Memory B cell (primary cell): Measurements from ENCODE around the gene STPG3.

ENCODE experiments used
- ATAC-seq: fragments of 150-1000 bp; cut with Tn5 transposase; 2 replicates; pipeline ENCODE4 v1.10.0; 2021; ENCODE audit warnings: low read depth, mild to moderate bottlenecking, moderate library complexity
- DNase-seq, 2 donors: peaks; one replicate each; pipeline ENCODE4 v3.0.0; 2022; ENCODE audit warnings: low spot score in 2 of 2
- H3K27ac Mint-ChIP-seq: one replicate; pipeline ENCODE4 v1.8.0; 2022; ENCODE audit warnings: mild to moderate bottlenecking, moderate library complexity, mixed read lengths
- H3K27me3 Mint-ChIP-seq: one replicate; pipeline ENCODE4 v1.8.0; 2022; ENCODE audit warnings: mixed read lengths
- H3K36me3 Mint-ChIP-seq: one replicate; pipeline ENCODE4 v1.8.0; 2022; ENCODE audit warnings: mild to moderate bottlenecking, mixed read lengths
- H3K4me1 Mint-ChIP-seq: one replicate; pipeline ENCODE4 v1.8.0; 2022; ENCODE audit warnings: mixed read lengths
- H3K4me3 Mint-ChIP-seq: one replicate; pipeline ENCODE4 v1.8.0; 2022; ENCODE audit warnings: mild to moderate bottlenecking, moderate library complexity, mixed read lengths
- H3K9me3 Mint-ChIP-seq: one replicate; pipeline ENCODE4 v1.8.0; 2022; ENCODE audit warnings: mixed read lengths

The STPG3 gene

DNA sequence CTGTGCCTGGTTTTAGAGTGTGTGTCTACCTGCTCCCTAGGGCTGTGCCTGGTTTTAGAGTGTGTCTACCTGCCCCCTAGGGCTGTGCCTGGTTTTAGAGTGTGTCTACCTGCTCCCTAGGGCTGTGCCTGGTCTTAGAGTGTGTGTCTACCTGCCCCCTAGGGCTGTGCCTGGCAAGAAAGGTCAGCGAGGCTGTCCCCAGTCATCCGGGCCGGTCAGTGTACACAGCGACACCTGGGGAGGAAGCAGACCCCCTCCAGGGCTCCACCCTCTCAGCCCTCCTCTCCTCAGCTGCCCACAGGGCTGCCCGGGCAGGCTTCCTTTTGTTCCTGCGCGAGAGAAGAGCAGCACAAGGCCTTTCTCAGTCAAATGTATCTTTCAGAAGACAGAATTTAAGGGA, 46.9 kb downstream of the STPG3 start:
- ATAC-seq (no peak), DNase-seq (no peak)
- H3K27ac Mint-ChIP-seq, result no peak overlapping the region
- H3K9me3 Mint-ChIP-seq, result no peaks in the 10 kb centered on the region
- H3K4me3 Mint-ChIP-seq, result no peak overlapping the region
- peaks cover 10% of the 10 kb centered on the region for H3K27me3 Mint-ChIP-seq
- H3K36me3 Mint-ChIP-seq, result no peaks in the 10 kb centered on the region
- H3K4me1 Mint-ChIP-seq, result peaks cover 11% of the 10 kb centered on the region

DNA sequence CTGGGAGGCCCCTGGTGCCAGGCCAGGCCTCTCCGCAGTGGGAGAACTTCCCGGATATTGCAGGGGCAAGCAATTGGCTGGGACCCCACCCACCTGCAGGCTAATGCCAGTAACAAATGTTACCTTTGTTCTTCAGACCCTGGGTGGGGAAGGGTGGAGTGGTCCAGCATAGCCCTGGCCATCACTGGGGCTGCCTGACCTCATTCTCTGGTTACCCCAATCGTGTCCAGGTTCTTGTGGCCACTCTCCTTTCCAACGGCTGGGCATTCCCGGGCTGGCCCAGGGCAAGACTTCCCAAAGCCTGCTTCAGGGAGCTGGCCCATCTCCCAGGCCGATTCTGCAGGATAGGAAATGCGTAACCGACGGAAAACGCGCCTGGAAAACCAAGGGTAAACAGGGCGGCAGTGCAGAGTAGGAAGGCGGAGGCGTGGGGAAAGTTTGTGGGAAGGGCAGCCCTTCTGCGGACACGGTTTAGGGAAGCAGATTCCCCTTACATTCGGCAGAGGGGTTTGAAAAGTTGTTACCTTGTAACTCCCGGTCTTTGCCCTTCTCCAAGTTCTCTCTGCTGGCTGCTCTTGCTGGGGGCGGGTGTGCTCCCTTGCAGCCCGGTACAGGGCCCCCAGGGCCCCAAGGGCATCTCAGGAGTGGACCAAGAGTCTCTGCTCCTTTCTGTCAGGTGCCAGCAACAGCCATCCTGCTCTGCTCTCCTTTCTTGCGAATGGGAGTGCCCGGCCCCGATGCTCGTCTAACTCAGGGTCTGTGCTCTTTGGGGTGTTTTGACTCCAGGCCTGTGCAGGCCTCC, 47.5 kb downstream of the STPG3 start:
- H3K4me3 Mint-ChIP-seq, result no peak overlapping the region
- peaks cover 10% of the 10 kb centered on the region for H3K27me3 Mint-ChIP-seq
- no peak overlapping the region for H3K27ac Mint-ChIP-seq
- H3K36me3 Mint-ChIP-seq, result no peaks in the 10 kb centered on the region
- H3K4me1 Mint-ChIP-seq, result peaks cover 11% of the 10 kb centered on the region
- H3K9me3 Mint-ChIP-seq, result no peaks in the 10 kb centered on the region
- DNase-seq, result no peak
- ATAC-seq, result no peak

DNA sequence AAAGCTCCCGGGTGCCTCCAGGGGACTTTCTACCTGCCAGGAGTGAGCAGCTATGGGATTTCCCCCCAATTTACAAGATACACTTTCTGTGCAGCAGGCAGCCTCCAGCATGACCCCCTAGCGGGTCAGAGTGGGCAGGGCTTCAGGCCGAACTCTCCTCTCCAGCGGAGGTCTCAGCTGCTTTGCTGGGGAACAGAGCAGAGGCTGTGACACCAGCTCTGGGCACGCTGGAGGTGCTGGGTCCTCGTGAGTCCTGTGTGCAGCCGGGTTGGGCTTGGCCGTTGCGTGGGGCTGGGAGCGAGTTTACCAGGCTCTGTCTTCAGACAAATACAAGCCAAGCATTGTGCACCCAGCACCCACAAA, 48.1 kb downstream of the STPG3 start:
- ATAC-seq (no peak), DNase-seq (no peak)
- no peak overlapping the region for H3K4me3 Mint-ChIP-seq
- no peaks in the 10 kb centered on the region for H3K36me3 Mint-ChIP-seq
- H3K27me3 Mint-ChIP-seq, result peaks cover 10% of the 10 kb centered on the region
- peaks cover 11% of the 10 kb centered on the region for H3K4me1 Mint-ChIP-seq
- H3K27ac Mint-ChIP-seq, result no peak overlapping the region
- no peaks in the 10 kb centered on the region for H3K9me3 Mint-ChIP-seq

DNA sequence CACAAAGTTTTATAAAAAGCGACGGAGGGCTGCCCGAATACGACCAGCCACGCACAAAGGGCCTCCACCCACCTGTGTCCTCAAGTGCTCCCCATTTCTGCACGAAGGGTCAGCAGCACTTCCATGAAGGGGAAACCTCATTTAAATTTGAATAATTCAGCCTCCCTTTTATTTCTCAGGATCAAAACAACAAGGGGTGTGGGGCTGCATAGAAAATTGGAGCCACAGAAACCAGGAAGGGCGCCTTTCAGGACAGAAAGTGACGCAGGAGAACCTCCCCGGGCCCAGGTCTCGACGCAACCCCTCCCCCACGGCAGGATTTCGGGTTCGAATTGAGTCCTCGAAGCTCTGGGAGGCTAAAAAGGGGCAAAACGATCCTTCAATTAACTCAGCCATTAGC, 48.9 kb downstream of the STPG3 start:
- no peaks in the 10 kb centered on the region for H3K9me3 Mint-ChIP-seq
- H3K4me3 Mint-ChIP-seq, result no peak overlapping the region
- ATAC-seq (no peak), DNase-seq (no peak)
- no peaks in the 10 kb centered on the region for H3K36me3 Mint-ChIP-seq
- H3K4me1 Mint-ChIP-seq, result peaks cover 11% of the 10 kb centered on the region
- H3K27me3 Mint-ChIP-seq, result peaks cover 10% of the 10 kb centered on the region
- no peak overlapping the region for H3K27ac Mint-ChIP-seq

DNA sequence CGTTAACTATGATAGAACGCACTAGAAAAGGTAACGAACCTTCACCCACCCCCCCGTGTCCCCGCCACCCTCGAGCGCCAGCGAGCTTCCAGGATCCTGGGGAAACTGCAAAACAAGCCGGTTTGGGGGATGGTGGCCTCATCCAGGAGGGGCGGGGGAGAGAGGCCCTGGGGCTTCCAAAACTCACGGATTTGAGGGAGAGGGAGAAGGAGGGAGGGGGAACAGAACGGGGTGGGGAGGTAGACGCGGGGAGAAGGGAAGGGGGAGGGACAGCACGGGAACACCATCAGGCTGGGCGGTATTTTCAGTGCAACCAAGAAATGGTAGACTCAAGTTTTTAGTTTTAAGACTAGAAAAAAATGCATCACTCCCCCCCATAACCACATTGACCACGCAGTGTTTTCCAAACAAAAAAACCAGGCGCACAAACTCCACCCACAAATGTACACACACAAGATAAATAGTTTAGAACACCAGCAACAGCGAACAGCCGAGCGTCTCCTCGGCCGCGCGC, 49.5 kb downstream of the STPG3 start:
- no peaks in the 10 kb centered on the region for H3K9me3 Mint-ChIP-seq
- peaks cover 13% of the 10 kb centered on the region for H3K4me1 Mint-ChIP-seq
- peaks cover 12% of the 10 kb centered on the region for H3K27me3 Mint-ChIP-seq
- H3K4me3 Mint-ChIP-seq, result peak overlapping the region; percentile 71
- ATAC-seq (no peak), DNase-seq (no peak)
- H3K36me3 Mint-ChIP-seq, result no peaks in the 10 kb centered on the region
- peak overlapping the region; percentile 45 for H3K27ac Mint-ChIP-seq

DNA sequence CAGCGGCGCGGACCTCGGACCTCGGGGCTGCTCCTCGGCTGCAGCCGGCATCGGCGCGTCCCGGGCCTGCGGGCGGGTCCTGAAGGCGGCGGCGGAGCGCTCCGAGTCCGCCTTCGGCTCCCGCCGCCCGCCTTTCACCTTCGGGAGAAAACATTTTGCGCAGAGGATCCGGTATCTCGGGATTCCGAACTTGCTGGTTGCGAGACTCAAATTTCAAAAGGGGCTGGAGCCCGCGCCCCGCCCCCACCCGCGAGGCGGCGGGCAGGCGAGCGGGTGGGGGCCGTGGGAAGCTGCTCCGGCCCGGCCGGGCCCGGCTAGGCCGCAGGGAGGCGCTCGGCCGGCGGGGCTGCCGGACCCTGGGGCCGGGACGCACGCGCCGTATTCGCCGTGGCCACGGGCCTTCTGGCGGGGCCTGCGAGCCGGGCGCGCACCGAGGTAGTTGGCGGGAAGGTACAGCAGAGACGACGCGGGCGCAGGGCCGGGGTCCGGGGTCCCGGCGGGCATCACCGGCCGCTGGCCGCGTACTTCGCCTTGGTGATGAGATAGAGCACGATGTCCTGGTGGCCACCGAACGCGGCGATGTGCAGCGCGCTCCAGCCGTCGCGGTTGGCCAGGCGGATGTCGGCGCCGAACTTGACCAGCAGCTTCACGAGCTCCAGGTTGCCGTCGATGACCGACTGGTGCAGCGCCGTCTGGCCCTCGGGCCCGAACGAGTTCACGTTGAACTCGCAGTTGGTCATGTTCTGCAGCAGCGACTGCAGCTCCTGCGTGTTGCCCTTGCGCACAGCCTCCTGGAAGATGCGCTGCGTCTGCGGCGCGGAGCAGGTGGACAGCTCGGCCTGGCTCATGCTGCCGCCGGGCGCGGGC, 50.2 kb downstream of the STPG3 start:
- no peaks in the 10 kb centered on the region for H3K9me3 Mint-ChIP-seq
- DNase-seq (peak in 1 of 2 donors; percentile 42), ATAC-seq (no peak)
- peak overlapping the region; percentile 45 for H3K27ac Mint-ChIP-seq
- peaks cover 13% of the 10 kb centered on the region for H3K4me1 Mint-ChIP-seq
- H3K4me3 Mint-ChIP-seq, result peak overlapping the region; percentile 34
- H3K27me3 Mint-ChIP-seq, result peaks cover 12% of the 10 kb centered on the region
- H3K36me3 Mint-ChIP-seq, result no peaks in the 10 kb centered on the region

DNA sequence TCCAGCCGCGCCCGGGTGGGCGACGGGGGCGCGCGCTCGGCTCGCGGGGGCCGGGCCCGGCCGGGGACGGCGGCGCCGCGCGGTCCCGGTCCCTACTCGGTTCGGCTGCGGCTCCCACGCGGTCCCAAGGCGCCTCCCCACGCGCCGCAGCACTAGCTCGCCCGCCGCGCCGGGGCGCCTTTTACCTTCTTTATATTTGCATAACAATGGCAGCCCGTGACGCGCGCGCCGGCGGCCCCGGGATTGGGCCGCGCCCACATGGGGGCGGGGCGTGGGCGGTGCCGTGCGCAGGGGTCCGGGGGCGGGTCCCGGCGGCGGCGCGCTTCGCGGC, 51.0 kb downstream of the STPG3 start, which contains the start of gene NRARP:
Gene NRARP (minus strand): TSS at position 154 of the 331 bp plus-strand sequence. CDS start 343 bp downstream, outside the sequence.
- peak; percentile 85 for ATAC-seq
- H3K27ac Mint-ChIP-seq, result no peak within 1 kb of the TSS
- no peaks in the 10 kb centered on the region for H3K9me3 Mint-ChIP-seq

DNA sequence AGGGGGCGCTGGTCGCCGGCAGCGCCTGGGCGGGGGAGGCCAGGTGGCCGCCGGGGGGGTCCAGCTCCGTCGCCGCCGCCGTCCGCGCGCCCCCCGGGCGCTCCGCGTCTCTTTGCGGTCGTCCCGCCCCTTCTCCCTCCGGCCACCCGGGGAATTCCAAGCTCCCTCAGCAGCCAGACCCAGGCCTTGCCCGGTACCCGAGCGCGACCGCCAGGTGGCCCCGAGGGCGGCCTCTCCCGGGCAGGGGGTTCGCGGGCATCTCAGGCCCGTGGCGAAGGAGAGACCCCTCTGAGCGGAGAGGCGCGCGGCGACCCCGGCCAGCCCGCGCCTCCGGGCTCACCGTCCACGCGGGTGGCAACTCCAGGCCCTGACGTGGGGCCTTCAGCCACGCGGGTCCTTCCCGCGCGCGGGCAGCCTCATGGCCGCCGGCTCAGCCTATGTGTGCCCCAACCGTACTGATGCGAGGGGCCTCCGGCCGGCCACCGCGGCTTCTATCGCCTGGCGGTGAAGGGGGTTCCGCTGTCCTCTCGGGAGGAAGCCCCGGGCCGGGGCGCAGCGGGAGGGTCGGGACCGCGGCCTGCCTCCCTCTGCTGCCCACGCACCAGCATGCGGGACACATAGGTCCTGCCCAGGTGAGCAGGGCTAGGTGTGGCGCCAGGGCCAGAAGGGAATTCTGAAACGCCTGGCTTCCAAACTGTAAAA, 51.5 kb downstream of the STPG3 start:
- Mint-ChIP-seq H3K4me1 (peaks cover 5% of the 10 kb centered on the region), H3K9me3 (no peaks in the 10 kb centered on the region), H3K4me3 (no peak overlapping the region), H3K27me3 (peaks cover 4% of the 10 kb centered on the region), H3K36me3 (no peaks in the 10 kb centered on the region), H3K27ac (no peak overlapping the region)
- DNase-seq (no peak), ATAC-seq (peak; percentile 64)

More for the DNA sequence above, 51.0 kb downstream of the STPG3 start, which contains the start of gene NRARP:
- H3K36me3 Mint-ChIP-seq, result no peaks in the 10 kb centered on the region
- H3K4me1 Mint-ChIP-seq, result peaks cover 9% of the 10 kb centered on the region
- peak; percentile 93 to 95 for DNase-seq
- peaks cover 5% of the 10 kb centered on the region for H3K27me3 Mint-ChIP-seq
- peak within 1 kb of the TSS; percentile 56 for H3K4me3 Mint-ChIP-seq
